Activated T-cell treated with anti-CD3 and anti-CD28 coated beads, Interleukin-2, amount 50 U/mL, for 1 hour (primary cell): ENCODE results near the gene KIAA1958.

Experiments
- DNase-seq: peaks from one replicate; pipeline ENCODE4 v3.0.0-alpha.2; 2020

KIAA1958 gene, protein sequence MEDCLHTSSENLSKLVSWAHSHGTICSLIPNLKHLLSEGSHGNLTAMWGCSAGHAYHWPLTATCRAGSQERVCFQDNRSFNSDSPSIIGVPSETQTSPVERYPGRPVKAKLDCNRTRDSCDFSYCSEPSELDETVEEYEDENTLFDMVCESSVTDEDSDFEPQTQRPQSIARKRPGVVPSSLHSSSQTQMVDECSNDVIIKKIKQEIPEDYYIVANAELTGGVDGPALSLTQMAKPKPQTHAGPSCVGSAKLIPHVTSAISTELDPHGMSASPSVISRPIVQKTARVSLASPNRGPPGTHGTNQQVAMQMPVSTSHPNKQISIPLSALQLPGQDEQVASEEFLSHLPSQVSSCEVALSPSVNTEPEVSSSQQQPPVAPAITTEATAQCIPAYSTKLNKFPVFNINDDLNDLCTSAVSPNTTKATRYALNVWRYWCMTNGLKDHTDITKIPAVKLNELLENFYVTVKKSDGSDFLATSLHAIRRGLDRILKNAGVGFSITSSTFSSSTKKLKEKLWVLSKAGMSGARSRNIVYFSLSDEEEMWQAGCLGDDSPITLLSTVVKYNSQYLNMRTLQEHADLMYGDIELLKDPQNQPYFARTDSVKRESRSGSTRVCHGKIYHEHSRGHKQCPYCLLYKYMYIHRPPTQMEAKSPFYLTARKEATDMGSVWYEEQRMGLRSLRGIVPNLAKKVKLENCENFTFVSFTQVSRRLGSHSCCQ

GRCh38 chr9:112486221-112487007 is at the start of gene KIAA1958:
TSS of gene KIAA1958 (plus strand) at chr9:112486827. CDS start at chr9:112574081, 87,254 bp downstream.
- peak; percentile 78 for DNase-seq

GRCh38 chr9:112437406-112437805 is 49.2 kb upstream of the KIAA1958 start:
- DNase-seq = no peak

DNA sequence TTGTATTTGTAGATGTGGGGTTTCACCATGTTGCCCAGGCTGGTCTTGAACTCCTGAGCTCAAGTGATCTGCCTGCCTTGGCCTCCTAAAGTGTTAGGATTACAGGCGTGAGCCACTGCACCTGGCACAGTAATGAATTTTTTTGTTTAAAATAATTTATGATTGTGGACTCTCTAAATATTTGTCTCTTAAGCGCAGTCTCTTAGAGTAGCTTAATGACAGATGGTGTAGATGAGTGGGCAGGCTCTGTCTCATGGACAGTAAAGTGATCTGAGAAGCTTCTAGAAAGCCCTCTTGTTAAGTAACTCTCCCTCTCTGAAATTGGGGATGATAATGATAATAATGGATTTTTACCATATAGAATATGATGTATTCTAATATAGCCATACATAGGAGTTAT is 47.5 kb upstream of the KIAA1958 start:
- DNase-seq = no peak

DNA sequence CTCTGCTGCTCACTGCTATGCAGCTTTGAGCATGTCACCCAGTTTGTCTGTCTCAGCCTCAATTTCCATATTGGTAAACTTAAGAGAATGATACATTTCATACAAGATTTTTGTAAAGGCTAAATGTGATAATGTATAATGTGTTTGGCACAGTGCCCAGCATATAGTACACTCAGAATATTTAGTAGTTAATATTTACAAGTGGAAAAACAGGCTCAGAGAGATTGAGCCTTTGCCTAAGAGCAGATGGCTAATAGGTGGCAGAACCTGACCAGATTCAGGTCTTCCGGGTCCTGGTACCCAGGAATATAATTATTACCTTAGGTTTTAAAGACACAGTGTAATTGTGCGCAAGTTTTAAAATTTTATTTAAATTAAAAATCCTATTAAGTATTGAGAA is 46.8 kb upstream of the KIAA1958 start:
- DNase-seq = no peak

DNA sequence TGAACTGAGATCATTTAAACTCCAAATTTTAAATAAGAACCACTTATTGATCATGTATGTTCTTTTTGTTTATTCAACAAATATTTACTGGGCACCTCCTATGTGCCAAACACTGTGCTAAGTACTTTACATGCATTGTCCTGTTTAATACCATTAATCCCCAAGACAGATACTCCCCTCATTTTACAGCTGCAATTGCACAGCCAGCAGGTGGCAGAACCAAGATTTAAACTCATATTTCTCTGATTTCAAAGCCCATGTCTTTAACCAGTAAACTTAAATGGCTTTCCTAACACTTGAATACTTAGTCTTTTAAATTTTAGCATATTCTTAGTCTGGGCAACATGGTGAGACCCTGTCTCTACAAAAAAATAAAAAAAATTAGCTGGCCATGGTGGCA is 43.4 kb upstream of the KIAA1958 start:
- DNase-seq = peak; percentile 33

DNA sequence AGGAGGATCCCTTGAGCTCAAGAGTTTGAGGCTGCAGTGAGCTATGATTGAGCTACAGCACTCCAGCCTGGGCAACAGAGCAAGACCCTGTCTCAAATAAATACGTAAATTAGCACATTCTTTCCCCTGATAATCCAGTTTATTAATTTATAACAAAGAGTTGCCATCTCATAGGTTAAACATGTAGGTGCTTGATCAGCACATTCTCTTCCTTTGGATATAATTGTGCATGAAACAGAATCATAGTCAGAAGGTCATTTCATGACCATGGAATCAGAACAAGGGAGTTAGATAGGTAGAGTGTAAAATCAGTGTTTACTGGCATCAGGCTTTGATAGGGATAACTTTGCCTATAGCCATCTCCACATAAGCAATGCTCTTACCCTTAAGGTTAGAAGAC is 43.0 kb upstream of the KIAA1958 start:
- no peak for DNase-seq

DNA sequence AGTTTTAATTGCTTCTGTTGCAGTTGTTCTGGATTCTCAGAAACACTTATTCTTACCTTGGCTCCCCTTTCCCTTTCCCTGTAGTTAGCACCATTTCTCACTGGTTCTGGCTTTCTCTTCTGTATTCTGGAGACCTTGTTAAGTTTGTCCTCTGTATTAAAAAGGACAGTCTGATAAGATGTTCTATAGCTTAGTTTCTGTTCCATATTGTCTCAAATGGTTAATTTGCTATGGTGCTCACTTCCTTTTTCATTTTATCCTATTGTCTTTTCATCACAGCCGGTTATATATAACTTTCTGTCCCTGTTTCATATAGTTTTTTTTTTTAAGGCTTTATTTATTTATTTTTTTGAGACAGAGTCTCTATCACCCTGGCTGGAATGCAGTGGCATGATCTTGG is 41.4 kb upstream of the KIAA1958 start:
- DNase-seq = no peak

- no peak for DNase-seq
These were observed 40.5 kb upstream of the KIAA1958 start for GRCh38 chr9:112446080-112446479.

- DNase-seq = no peak
These were observed 40.1 kb upstream of the KIAA1958 start for GRCh38 chr9:112446526-112446925.

GRCh38 chr9:112447283-112447761 is 39.3 kb upstream of the KIAA1958 start:
- DNase-seq = no peak

GRCh38 chr9:112462855-112463254 is 23.8 kb upstream of the KIAA1958 start:
- no peak for DNase-seq

GRCh38 chr9:112465352-112465751 is 21.3 kb upstream of the KIAA1958 start:
- no peak for DNase-seq

DNA sequence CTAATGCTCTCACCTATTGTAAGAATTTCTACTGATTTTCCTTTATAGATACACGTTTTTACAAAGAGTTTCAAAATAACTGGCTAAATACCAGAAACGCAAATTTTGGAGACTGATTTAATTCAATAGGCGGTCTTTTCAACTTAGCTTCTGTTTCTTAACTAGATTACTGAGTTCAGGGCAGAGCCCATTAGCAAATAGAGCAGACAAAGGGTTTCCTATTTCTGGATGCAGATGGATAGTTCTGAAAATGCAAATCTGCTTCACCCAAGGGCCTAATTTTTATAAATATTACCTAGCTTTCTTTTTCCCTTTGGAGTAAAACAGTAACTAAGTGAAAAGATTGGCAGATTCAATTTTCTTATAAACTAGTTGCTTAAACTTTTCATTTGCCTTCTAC is 13.6 kb upstream of the KIAA1958 start:
- no peak for DNase-seq

DNA sequence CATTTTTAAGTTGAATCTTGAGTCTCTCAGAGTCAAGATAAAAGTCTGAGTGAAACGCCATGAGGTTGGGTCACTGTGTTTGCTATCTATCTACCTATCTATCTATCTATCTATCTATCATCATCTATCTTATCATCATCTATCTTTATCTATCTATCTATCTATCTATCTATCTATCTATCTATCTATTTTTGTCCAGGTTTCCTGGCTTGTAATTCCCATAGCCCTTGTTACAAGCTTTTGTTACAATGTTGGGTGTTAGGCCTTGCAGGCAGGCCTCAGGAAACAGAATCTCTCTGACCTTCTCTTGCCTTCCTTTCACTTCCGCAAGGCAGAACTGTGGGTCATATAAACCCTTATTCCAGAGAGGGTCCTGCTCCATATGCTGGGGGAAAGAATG is 12.6 kb upstream of the KIAA1958 start:
- no peak for DNase-seq

DNA sequence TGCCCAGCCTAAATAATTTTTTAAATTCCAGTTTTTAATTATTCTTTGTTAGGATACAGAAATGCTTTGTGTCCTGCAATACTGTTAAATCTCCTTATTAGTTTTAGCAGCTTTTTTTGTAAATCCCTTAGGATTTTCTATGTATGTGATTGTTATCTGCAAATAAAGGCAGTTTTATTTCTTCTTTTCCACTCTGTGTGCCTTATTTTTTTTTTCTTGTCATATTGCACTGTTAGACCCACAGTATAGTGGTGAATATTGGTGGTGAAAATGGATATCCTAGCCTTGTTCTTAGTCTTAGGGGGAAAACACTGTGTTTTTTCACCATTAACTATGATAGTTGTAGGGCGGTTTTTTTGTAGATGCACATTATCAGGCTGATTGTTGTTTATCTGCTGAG is 11.3 kb upstream of the KIAA1958 start:
- DNase-seq = no peak

- DNase-seq = no peak
These were observed 9.3 kb upstream of the KIAA1958 start for GRCh38 chr9:112477330-112477729.

- no peak for DNase-seq
These were observed 7.4 kb upstream of the KIAA1958 start for GRCh38 chr9:112479221-112479620.

DNA sequence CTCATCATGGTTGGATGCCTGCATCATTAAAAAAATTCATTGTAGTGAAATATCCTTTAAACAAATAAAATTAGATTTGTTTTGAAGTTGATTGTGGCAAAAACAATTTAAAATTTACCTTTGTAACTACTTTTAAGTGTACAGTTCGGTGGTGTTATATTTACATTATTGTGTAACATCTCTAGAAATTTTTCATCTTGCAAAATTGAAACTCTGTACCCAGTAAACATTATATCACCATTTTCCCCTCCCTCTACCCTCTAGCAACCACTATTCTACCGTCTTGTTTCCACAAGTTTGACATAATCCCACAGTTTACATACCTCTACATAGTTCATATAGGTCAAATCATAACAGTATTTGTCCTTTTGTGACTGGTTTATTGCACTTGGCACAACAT is 2.0 kb upstream of the KIAA1958 start:
- DNase-seq = no peak

DNA sequence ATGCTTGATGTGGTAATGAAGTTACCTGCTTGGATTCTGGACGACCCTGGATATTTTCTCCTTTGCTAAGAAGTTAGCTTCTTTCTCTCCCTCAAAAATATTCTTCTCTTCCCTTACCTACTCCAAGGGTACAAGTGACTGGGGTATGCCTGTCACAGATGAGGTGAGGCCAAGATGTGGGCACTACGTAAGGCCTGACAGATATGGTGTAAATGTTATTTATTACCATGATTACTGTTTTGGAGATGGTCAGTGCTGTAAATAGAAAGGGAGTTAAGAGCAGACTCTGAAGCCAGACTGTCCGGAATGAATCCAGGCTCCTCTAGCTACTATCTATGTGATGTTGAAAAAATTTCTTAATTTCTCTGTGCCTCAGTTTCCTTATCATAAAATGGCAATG is 1.1 kb upstream of the KIAA1958 start:
- DNase-seq = no peak

GRCh38 chr9:112487008-112487798 is 576 bp downstream of the KIAA1958 start:
- peak; percentile 68 for DNase-seq

DNA sequence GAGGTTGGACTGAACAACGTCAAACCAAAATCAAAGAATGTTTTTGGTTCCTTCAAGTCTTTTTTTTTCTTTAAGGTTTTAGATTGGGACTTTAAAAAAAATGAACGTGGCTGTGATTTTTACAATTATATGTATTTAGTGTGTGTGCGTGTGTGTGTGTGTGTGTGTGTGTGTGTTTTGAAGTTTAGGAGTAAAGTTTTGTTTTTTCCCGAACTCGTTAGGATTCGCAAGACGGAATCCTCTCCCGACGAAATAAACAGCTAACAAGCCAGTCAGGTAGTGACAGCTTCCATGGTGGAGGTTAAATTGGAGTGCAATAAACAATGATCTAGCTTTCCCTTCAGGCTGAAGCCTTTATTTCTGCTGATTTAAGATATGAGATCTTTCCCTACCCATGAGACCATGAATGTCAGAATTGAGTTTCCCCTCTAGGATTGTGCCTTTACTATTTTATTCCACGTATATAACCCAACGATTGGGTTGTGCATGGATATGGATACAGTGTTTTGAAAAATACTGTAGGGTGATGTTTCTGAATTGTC is 1.2 kb downstream of the KIAA1958 start:
- DNase-seq = no peak

GRCh38 chr9:112489039-112489546 is 2.5 kb downstream of the KIAA1958 start:
- DNase-seq = no peak
